GM12875 (cell line): ENCODE measurements around the gene LAMB4.

Experiments
- H3K4me3 ChIP-seq: one replicate; pipeline ENCODE4 v1.5.1; 2011; ENCODE audit warnings: low read depth, low read length, control low read depth
- CTCF ChIP-seq: IDR thresholded peaks from 2 replicates; pipeline ENCODE4 v1.5.1; 2011; ENCODE audit warnings: low read depth, mild to moderate bottlenecking, control low read depth, inconsistent platforms, low read length, moderate library complexity, borderline replicate concordance; ENCODE audit not compliant: insufficient read depth

Gene LAMB4

GRCh38 chr7:108099713-108100112 is 30.4 kb downstream of the LAMB4 start:
- no peak overlapping the region for H3K4me3 ChIP-seq
- no peak for TF ChIP-seq CTCF

- no peak overlapping the region for H3K4me3 ChIP-seq
- TF ChIP-seq CTCF, result peak; percentile 20; the same call in 1 of the 2 replicates
These were observed 32.5 kb downstream of the LAMB4 start for GRCh38 chr7:108097703-108098102.

- TF ChIP-seq CTCF, result no peak
- H3K4me3 ChIP-seq, result no peak overlapping the region
These were observed 33.2 kb downstream of the LAMB4 start for GRCh38 chr7:108096996-108097395.

- no peak for TF ChIP-seq CTCF
- H3K4me3 ChIP-seq, result no peak overlapping the region
These were observed 35.0 kb downstream of the LAMB4 start for GRCh38 chr7:108094933-108095710.

GRCh38 chr7:108094346-108094745 is 35.8 kb downstream of the LAMB4 start:
- no peak overlapping the region for H3K4me3 ChIP-seq
- no peak for TF ChIP-seq CTCF

GRCh38 chr7:108093851-108094331 is 36.3 kb downstream of the LAMB4 start:
- no peak overlapping the region for H3K4me3 ChIP-seq
- TF ChIP-seq CTCF, result no peak

GRCh38 chr7:108093341-108093740 is 36.8 kb downstream of the LAMB4 start:
- TF ChIP-seq CTCF, result no peak
- H3K4me3 ChIP-seq, result no peak overlapping the region
